ENCODE results near the gene PCA3.
"Not testable (repeated sequence)": the region's sequence is repeated elsewhere in the genome, so short reads cannot be mapped to it uniquely, and the experiment has no call there.

PCA3 gene

DNA sequence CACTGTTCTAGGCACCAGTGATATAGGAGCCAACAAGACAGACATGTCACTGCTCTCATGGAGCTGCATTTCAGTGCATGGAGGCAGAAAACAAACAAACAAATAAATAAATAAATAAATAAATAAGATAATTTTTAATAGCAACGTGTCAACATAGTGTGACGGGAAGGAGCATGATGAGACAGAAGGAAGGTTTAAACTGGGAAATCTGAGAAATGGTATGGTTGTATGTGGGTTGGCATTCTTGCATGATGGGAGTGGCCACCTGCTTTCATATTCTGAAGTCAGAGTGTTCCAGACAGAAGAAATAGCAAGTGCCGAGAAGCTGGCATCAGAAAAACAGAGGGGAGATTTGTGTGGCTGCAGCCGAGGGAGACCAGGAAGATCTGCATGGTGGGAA, at the start of gene PCA3:
Gene PCA3 (plus strand): TSS at position 301 of the 400 bp plus-strand sequence.
- DNase-seq, result no peak

- peak; percentile 0 for DNase-seq
Observed at GRCh38 chr9:76716085-76716672, 48.1 kb upstream of the PCA3 start.

- no peak for DNase-seq
Observed at GRCh38 chr9:76717176-76717575, 47.1 kb upstream of the PCA3 start.

DNA sequence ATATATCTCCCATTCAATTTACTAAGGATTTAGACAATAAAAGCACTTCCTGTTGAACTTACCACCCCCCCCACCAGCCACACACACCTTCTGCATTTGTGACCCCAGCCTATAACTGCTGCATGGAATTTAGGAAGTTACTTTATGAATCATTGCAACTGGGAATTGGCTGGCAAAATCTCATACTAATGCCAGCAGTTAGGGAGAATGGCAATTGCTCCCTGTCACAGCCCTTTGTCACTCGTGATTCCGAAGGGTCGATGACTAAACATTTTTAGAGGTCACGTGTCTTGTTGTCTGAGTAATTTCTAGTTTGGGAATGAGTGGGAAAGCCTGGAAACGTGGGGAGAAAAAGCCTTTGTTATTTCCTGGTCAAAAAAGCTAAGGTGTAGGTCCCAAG, 46.6 kb upstream of the PCA3 start:
- no peak for DNase-seq

- no peak for DNase-seq
Observed at GRCh38 chr9:76718166-76718565, 46.1 kb upstream of the PCA3 start.

- no peak for DNase-seq
Observed at GRCh38 chr9:76720245-76720644, 44.0 kb upstream of the PCA3 start.

- no peak for DNase-seq
Observed at GRCh38 chr9:76725011-76725546, 39.2 kb upstream of the PCA3 start.

GRCh38 chr9:76725885-76726284, 38.4 kb upstream of the PCA3 start:
- DNase-seq, result no peak

DNA sequence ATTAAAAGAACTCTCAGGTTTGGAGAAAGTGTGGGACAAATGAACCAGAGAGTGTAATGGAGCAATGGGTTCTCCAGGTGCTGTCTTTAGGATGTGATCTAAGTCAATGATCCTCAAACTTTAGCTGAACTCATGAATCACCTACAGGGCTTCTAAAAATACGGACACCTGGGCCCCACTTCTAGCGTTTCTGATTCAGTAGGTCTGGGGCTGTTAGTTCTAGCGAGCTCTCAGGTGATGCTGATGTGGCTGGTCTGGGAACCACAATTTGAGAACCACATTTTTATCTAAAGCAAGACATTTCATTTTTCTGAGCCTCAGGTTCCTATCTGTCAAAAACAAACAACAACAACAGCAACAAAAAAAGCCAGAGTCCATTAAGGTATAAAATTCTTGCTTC, 35.1 kb upstream of the PCA3 start:
- DNase-seq, result no peak

- DNase-seq, result no peak
Observed at GRCh38 chr9:76729980-76730737, 34.1 kb upstream of the PCA3 start.

DNA sequence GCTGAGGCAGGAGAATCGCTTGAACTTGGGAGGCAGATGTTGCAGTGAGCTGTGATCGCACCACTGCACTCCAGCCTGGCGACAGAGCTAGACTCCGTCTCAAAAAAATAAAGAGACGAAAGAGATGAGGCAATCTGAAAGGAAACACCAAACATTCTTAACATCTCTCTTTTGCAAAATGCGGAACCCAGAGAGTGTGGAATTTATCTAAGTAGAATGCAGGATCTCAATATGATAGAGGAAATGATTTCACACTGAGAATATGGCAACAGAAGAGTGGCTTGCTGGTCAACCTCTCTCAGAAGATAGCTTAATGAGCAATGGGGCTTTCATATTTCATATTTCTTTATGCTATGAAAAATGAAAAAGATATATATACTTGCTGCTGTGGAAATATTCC, 33.4 kb upstream of the PCA3 start:
- DNase-seq, result no peak

- no peak for DNase-seq
Observed at GRCh38 chr9:76732341-76732958, 31.8 kb upstream of the PCA3 start.

- DNase-seq, result no peak
Observed at GRCh38 chr9:76733096-76733495, 31.1 kb upstream of the PCA3 start.

GRCh38 chr9:76734716-76735115, 29.5 kb upstream of the PCA3 start:
- no peak for DNase-seq

DNA sequence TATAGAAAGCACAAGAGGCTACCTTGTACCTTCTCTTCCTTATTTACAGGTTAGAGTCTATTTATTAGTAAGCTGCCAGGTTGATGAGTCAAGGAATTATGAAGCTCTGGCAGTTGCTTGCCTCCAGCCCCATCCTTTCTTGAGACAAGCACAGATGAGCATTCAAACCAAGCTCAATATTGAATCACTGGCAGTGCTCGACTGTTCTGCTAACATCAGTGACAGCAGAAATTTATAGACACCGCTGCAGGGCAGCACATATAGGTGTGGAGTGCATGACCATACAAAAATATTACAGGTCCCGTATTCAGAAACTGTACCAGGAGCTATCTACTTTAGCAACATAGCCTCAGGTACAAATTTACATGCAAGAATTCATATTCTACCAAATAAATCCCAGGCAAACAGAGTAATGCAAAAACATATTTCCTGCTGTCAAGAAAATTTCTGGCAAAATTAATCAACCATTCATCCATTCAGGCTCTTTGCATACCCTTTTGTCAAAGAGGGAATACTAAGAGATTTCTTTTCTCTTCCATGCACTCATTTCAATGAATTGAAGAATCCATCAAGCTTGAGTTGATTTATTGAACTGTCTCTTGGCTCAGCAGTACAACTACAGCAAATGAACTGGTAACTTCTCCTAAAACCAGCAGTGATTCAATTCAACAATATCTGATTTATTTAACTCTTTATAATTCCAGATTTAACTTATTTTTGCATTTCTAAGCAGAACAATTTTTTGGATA, 26.9 kb upstream of the PCA3 start:
- no peak for DNase-seq

DNA sequence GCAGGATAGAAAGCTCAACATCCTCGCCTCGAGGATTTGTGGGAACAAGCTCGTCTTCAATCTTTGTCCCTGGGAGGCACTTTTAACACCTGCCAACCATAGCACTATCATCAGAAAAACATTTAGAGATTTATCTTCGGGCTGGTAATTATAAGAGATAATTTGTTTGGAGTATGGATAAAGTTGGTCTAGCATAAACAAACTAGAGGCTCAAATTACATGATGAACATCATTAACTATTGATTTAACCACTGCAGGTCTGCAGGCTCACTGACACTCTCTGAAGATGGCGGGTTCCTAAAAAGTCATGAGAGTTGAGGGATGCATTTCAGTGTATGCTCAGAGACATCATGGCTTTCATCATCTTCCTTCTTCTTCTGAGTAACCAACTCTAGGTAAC, 25.8 kb upstream of the PCA3 start:
- no peak for DNase-seq

DNA sequence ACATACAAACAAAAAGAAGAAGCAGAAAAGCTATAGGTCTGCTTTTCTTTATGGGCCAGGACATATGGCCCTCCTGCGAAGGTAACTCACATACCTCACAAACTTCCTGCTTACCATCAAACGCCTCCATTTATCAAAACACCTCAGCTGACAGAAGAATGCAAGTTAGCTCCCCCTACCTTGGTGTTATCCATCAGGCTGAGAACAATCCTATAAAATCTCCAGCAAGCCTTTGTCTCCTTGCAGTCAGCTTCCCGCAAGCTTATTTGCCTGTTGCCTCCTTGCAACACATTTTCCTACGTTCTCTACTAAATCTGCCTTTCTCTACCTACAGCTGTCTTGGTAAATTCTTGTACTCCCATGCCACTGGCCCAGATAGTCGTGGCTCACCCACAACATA, 22.7 kb upstream of the PCA3 start:
- no peak for DNase-seq

GRCh38 chr9:76742890-76743289, 21.3 kb upstream of the PCA3 start:
- DNase-seq, result not testable (repeated sequence)

DNA sequence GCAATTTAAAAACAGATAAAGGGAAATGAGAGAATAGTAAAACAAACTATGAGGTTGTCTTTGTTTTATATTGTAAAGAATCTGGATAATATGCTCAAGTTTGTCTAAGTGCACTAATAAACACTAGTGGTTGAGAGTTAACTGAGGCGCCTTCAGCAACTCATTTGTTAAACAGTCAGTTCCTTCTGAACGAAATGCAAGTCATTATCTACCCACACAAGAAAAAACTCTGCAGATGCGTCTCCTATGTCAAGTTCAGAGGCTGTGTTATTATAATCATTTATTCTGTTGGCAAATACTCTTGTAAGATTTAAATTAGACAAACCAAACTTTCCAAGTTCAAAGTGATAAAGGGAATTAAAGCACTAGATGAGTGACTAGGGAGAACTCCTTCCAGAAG, 20.3 kb upstream of the PCA3 start:
- no peak for DNase-seq

DNA sequence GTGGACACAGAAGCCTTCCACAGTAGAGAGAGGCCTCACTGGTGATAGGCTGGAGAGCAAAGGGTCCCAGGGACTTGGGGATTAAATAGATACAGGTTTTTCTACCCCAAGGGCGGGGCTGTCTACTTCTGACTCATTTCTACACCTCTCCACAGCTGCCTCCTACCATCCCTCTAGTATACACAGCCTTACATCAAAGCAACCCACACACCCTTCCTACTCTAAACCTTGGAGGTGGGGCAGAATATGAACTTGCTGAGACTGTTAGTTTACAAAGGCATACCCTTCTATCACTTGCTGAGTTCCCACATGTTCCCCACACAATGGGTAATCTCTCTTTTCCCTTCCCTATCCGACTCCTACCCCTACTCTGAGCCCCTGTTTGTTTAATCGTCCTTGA, 19.9 kb upstream of the PCA3 start:
- DNase-seq, result no peak

DNA sequence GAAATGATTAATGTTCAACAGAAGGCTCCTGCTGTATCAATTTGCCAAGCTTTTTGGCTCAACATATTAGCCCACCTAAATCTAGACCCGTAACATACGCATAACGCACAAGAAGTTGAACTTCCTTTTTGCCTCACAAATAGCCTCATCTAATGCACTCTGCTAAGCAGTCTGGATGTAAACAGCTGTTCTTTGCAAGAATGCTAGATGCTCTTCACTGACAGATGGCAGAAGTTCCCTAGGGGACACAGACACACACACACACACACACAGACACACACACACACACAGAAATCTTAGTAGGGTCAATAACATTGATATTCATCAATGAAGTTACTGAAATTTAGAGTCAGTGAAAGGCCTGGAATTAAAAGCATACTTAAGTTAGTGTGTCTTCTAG, 13.2 kb upstream of the PCA3 start:
- DNase-seq, result no peak

- no peak for DNase-seq
Observed at GRCh38 chr9:76756268-76756640, 8.0 kb upstream of the PCA3 start.

DNA sequence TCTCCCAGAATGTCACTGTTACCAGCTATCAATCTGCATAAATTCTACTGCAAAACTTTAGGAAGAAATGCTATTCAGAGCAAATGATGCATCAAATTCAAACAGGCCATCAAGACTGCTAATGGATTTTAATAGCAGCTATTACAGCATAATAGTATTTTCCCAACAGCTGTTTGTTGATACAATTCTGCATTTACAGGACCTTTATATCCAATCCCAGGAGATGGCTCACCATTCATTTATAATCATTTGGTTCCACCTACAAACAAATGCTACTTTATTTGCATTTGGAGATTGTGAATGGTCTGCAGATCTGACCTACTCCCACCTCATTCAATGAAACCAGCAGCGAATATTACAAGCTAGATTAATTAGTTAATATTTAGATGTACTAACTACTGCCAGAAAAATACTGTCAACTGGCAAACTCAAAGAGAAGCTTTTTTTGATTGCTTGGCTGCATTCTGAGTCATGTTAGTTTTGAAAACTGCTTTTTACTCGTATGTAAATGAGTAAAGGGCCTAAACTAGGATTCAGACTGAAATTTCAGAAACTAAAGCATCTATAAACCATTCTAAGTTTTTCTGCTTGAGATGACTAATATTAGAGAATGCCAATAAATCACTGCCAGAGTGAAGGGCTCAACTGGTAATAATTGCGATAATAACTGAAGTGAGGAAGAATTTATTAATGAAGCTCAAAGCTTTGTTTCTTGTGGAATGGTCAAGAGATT, 7.1 kb upstream of the PCA3 start:
- no peak for DNase-seq
